ENCODE measurements around the gene RRAS2.
"Not testable (repeated sequence)": the region's sequence is repeated elsewhere in the genome, so short reads cannot be mapped to it uniquely, and the experiment has no call there.

The RRAS2 gene

GRCh38 chr11:14259878-14260277, 99.1 kb downstream of the RRAS2 start:
- DNase-seq (ENCODE audit: low read depth in 1 of 2, low spot score in 1 of 2) = no peak

- no peak for DNase-seq (ENCODE audit: low read depth in 1 of 2, low spot score in 1 of 2)
These were observed 99.7 kb downstream of the RRAS2 start for GRCh38 chr11:14259186-14259784.

GRCh38 chr11:14258221-14258935, 100.6 kb downstream of the RRAS2 start:
- no peak for DNase-seq (ENCODE audit: low read depth in 1 of 2, low spot score in 1 of 2)

- DNase-seq (ENCODE audit: low read depth in 1 of 2, low spot score in 1 of 2) = no peak
These were observed 103.8 kb downstream of the RRAS2 start for GRCh38 chr11:14255238-14255534.

GRCh38 chr11:14254533-14255237, 104.3 kb downstream of the RRAS2 start:
- DNase-seq (ENCODE audit: low read depth in 1 of 2, low spot score in 1 of 2) = no peak

- DNase-seq (ENCODE audit: low read depth in 1 of 2, low spot score in 1 of 2) = no peak
These were observed 105.1 kb downstream of the RRAS2 start for GRCh38 chr11:14253840-14254239.

GRCh38 chr11:14253421-14253820, 105.6 kb downstream of the RRAS2 start:
- no peak for DNase-seq (ENCODE audit: low read depth in 1 of 2, low spot score in 1 of 2)

- DNase-seq (ENCODE audit: low read depth in 1 of 2, low spot score in 1 of 2) = not testable (repeated sequence)
These were observed 106.5 kb downstream of the RRAS2 start for GRCh38 chr11:14252501-14252900.

GRCh38 chr11:14251754-14252153, 107.2 kb downstream of the RRAS2 start:
- DNase-seq (ENCODE audit: low read depth in 1 of 2, low spot score in 1 of 2) = no peak

GRCh38 chr11:14249121-14249963, 109.6 kb downstream of the RRAS2 start:
- peak; percentile 51 to 59 for DNase-seq (ENCODE audit: low read depth in 1 of 2, low spot score in 1 of 2)

GRCh38 chr11:14248580-14248981, 110.4 kb downstream of the RRAS2 start:
- no peak for DNase-seq (ENCODE audit: low read depth in 1 of 2, low spot score in 1 of 2)

- no peak for DNase-seq (ENCODE audit: low read depth in 1 of 2, low spot score in 1 of 2)
These were observed 113.5 kb downstream of the RRAS2 start for GRCh38 chr11:14245444-14245843.

- no peak for DNase-seq (ENCODE audit: low read depth in 1 of 2, low spot score in 1 of 2)
These were observed 114.1 kb downstream of the RRAS2 start for GRCh38 chr11:14244926-14245325.

- no peak for DNase-seq (ENCODE audit: low read depth in 1 of 2, low spot score in 1 of 2)
These were observed 116.2 kb downstream of the RRAS2 start for GRCh38 chr11:14242733-14243132.

GRCh38 chr11:14242187-14242586, 116.8 kb downstream of the RRAS2 start:
- no peak for DNase-seq (ENCODE audit: low read depth in 1 of 2, low spot score in 1 of 2)

GRCh38 chr11:14240951-14241350, 118.0 kb downstream of the RRAS2 start:
- DNase-seq (ENCODE audit: low read depth in 1 of 2, low spot score in 1 of 2) = no peak

GRCh38 chr11:14240221-14240620, 118.8 kb downstream of the RRAS2 start:
- no peak for DNase-seq (ENCODE audit: low read depth in 1 of 2, low spot score in 1 of 2)

GRCh38 chr11:14237444-14237961, 121.5 kb downstream of the RRAS2 start:
- DNase-seq (ENCODE audit: low read depth in 1 of 2, low spot score in 1 of 2) = no peak

- no peak for DNase-seq (ENCODE audit: low read depth in 1 of 2, low spot score in 1 of 2)
These were observed 123.3 kb downstream of the RRAS2 start for GRCh38 chr11:14235701-14236100.

GRCh38 chr11:14234446-14234845, 124.5 kb downstream of the RRAS2 start:
- no peak for DNase-seq (ENCODE audit: low read depth in 1 of 2, low spot score in 1 of 2)

- no peak for DNase-seq (ENCODE audit: low read depth in 1 of 2, low spot score in 1 of 2)
These were observed 126.3 kb downstream of the RRAS2 start for GRCh38 chr11:14232652-14233051.
